Duodenal mucosa (tissue), 2 donors: Measurements from ENCODE around the gene CDRT4.
A peak's percentile ranks its signal among the peaks of the same experiment; 100 is the strongest.

Experiments
- H3K27ac ChIP-seq: one replicate; pipeline ENCODE4 v1.7.0; 2013; ENCODE audit warnings: low read depth, low read length
- H3K27me3 ChIP-seq, 2 donors: one replicate each; pipeline ENCODE4 v1.7.0; 2013; ENCODE audit warnings: low read length in 2 of 2, control low read depth in 1 of 2; ENCODE audit not compliant: insufficient read depth in 2 of 2, control insufficient read depth in 1 of 2
- H3K36me3 ChIP-seq, 2 donors: one replicate each; pipeline ENCODE4 v1.7.0; 2013; ENCODE audit warnings: low read length in 2 of 2, control low read depth in 1 of 2; ENCODE audit not compliant: insufficient read depth in 2 of 2, control insufficient read depth in 1 of 2
- H3K4me1 ChIP-seq, 2 donors: one replicate each; pipeline ENCODE4 v1.7.0; 2013; ENCODE audit warnings: low read length in 2 of 2, control low read depth in 1 of 2; ENCODE audit not compliant: insufficient read depth in 2 of 2, control insufficient read depth in 1 of 2
- H3K4me3 ChIP-seq, 2 donors: one replicate each; pipeline ENCODE4 v1.7.0; 2013; ENCODE audit warnings: low read length in 2 of 2, low read depth in 1 of 2
- H3K9ac ChIP-seq, 2 donors: one replicate each; pipeline ENCODE4 v1.7.0; 2013; ENCODE audit warnings: low read length in 2 of 2, low read depth in 1 of 2
- H3K9me3 ChIP-seq, 2 donors: one replicate each; pipeline ENCODE4 v1.7.0; 2013; ENCODE audit warnings: low read length in 2 of 2, control low read depth in 1 of 2; ENCODE audit not compliant: control insufficient read depth in 1 of 2

The CDRT4 gene

GRCh38 chr17:15493693-15494035 lies 26.2 kb upstream of the CDRT4 start:
- no peak overlapping the region for H3K27ac ChIP-seq
- peaks cover 7 to 11% of the 10 kb centered on the region in 2 donors for H3K4me1 ChIP-seq
- H3K9me3 ChIP-seq: no peaks in the 10 kb centered on the region
- H3K27me3 ChIP-seq: no peaks in the 10 kb centered on the region
- H3K9ac ChIP-seq: no peak overlapping the region
- H3K4me3 ChIP-seq: no peak overlapping the region
- peaks cover 2 to 4% of the 10 kb centered on the region in 2 donors for H3K36me3 ChIP-seq

- no peak overlapping the region for H3K27ac ChIP-seq
- H3K9ac ChIP-seq: no peak overlapping the region
- no peaks in the 10 kb centered on the region for H3K9me3 ChIP-seq
- no peak overlapping the region for H3K4me3 ChIP-seq
- peaks cover 7 to 11% of the 10 kb centered on the region in 2 donors for H3K4me1 ChIP-seq
- peaks cover 2 to 4% of the 10 kb centered on the region in 2 donors for H3K36me3 ChIP-seq
- H3K27me3 ChIP-seq: no peaks in the 10 kb centered on the region
Measured at GRCh38 chr17:15492791-15493692, 25.6 kb upstream of the CDRT4 start.

- Histone ChIP-seq H3K9me3 (no peaks in the 10 kb centered on the region), H3K4me1 (peaks cover 7 to 11% of the 10 kb centered on the region in 2 donors), H3K36me3 (peaks cover 2 to 4% of the 10 kb centered on the region in 2 donors), H3K4me3 (no peak overlapping the region), H3K27me3 (no peaks in the 10 kb centered on the region), H3K9ac (no peak overlapping the region), H3K27ac (no peak overlapping the region)
Measured at GRCh38 chr17:15492186-15492585, 24.8 kb upstream of the CDRT4 start.

DNA sequence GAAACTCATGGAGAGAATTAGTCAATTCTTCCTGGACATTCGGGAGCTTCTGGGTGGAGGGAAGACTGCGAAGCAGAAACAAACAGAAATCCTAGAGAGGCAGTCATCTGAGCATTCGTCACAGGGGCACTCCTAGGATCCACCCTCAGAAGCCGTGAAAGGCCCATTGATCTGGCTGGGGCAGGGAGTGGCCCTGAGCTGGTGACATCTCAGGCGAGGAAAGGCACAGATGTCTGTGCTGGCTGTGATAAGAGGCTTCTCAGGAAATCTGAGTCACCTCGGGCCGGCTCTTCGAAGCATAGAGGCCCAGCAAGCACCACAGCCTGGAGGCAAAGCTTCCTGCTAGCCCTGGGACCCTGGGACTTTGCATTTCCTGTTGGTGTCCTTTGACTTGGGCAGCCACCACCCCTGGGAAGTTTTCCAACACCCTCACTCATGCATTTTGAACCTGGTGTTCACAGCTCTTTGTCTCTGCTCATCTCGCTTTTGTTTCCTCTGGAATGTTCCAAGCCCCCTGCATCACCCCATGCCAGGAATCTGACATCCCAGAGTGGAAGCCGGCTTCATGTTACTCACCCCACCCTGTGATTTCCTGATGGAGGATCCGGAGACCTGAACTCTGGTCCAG lies 23.3 kb upstream of the CDRT4 start:
- Histone ChIP-seq H3K9ac (no peak overlapping the region), H3K9me3 (no peaks in the 10 kb centered on the region), H3K4me3 (no peak overlapping the region), H3K27ac (peak overlapping the region; percentile 62), H3K4me1 (peaks cover 7 to 11% of the 10 kb centered on the region in 2 donors), H3K27me3 (no peaks in the 10 kb centered on the region), H3K36me3 (peaks cover 0 to 2% of the 10 kb centered on the region in 2 donors)

GRCh38 chr17:15488557-15488956 lies 21.1 kb upstream of the CDRT4 start:
- Histone ChIP-seq H3K4me3 (no peak overlapping the region), H3K27me3 (no peaks in the 10 kb centered on the region), H3K27ac (no peak overlapping the region), H3K4me1 (peaks cover 7 to 11% of the 10 kb centered on the region in 2 donors), H3K36me3 (peaks cover 2 to 3% of the 10 kb centered on the region in 2 donors), H3K9me3 (no peaks in the 10 kb centered on the region), H3K9ac (no peak overlapping the region)

DNA sequence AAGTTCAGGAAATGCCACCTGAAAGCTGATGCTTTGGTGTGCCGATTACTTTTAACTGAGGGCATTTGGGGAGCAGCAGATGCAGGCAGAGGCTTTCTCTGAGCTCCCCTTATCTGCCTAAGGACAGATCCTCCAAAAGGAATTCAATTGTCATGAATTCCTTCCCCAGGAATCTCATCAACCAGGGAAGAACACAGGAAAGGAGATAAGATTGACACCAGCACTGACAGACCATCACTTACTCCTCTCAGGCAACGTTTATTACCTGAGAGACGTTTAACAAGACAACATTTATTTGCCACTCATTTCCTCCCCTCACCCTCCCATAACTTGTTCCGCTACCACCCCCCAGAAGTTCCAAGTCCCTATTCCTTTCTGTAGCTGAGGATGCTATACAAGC lies 17.6 kb upstream of the CDRT4 start:
- H3K9me3 ChIP-seq: no peaks in the 10 kb centered on the region
- H3K27me3 ChIP-seq: no peaks in the 10 kb centered on the region
- no peak overlapping the region for H3K9ac ChIP-seq
- no peak overlapping the region for H3K4me3 ChIP-seq
- H3K4me1 ChIP-seq: peaks cover 3 to 5% of the 10 kb centered on the region in 2 donors
- peaks cover 0 to 3% of the 10 kb centered on the region in 2 donors for H3K36me3 ChIP-seq
- H3K27ac ChIP-seq: no peak overlapping the region

- Histone ChIP-seq H3K4me3 (no peak overlapping the region), H3K9me3 (no peaks in the 10 kb centered on the region), H3K27me3 (no peaks in the 10 kb centered on the region), H3K27ac (no peak overlapping the region), H3K36me3 (peaks cover 0 to 3% of the 10 kb centered on the region in 2 donors), H3K4me1 (peaks cover 8 to 13% of the 10 kb centered on the region in 2 donors), H3K9ac (no peak overlapping the region)
Measured at GRCh38 chr17:15483431-15483830, 16.0 kb upstream of the CDRT4 start.

GRCh38 chr17:15482476-15482875 lies 15.1 kb upstream of the CDRT4 start:
- Histone ChIP-seq H3K36me3 (peaks cover 0 to 3% of the 10 kb centered on the region in 2 donors), H3K4me3 (no peak overlapping the region), H3K27me3 (no peaks in the 10 kb centered on the region), H3K27ac (no peak overlapping the region), H3K9ac (no peak overlapping the region), H3K4me1 (peaks cover 8 to 13% of the 10 kb centered on the region in 2 donors), H3K9me3 (no peaks in the 10 kb centered on the region)

GRCh38 chr17:15481481-15481880 lies 14.1 kb upstream of the CDRT4 start:
- H3K36me3 ChIP-seq: peaks cover 0 to 3% of the 10 kb centered on the region in 2 donors
- H3K4me3 ChIP-seq: no peak overlapping the region
- no peak overlapping the region for H3K27ac ChIP-seq
- no peaks in the 10 kb centered on the region for H3K9me3 ChIP-seq
- no peak overlapping the region for H3K9ac ChIP-seq
- peaks cover 8 to 13% of the 10 kb centered on the region in 2 donors for H3K4me1 ChIP-seq
- H3K27me3 ChIP-seq: no peaks in the 10 kb centered on the region

DNA sequence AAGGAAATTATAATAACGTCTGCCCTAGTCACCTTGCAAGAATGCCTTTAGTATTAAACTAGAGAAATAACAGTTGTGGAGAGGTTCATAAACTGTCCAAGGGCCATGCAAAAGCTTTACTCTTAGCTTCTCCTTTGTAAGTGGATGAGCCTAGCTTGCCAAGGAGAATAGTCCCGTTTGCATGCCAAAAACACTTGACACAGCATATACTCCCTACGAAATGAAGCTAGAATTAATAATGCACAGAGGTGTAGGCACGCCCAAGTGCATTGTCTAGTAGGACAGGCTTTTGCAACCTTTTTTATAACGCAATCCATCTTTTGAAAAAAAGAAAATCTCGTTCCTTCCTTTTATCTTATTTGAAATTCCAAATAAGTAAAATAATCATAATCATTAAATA lies 12.8 kb upstream of the CDRT4 start:
- Histone ChIP-seq H3K4me1 (peaks cover 8 to 13% of the 10 kb centered on the region in 2 donors), H3K4me3 (no peak overlapping the region), H3K27me3 (no peaks in the 10 kb centered on the region), H3K9ac (no peak overlapping the region), H3K9me3 (no peaks in the 10 kb centered on the region), H3K36me3 (peaks cover 0 to 3% of the 10 kb centered on the region in 2 donors), H3K27ac (no peak overlapping the region)
